Naive thymus-derived CD4-positive, alpha-beta T cell (primary cell): ENCODE results near the gene HIVEP3. TPM values are rescaled to one million over a fixed set of nuclear protein-coding genes. Genes with fewer than 3 reads are reported as not detected.
A peak's percentile ranks its signal among the peaks of the same experiment; 100 is the strongest.

Source experiments
- ATAC-seq: fragments of 150-1000 bp; cut with Tn5 transposase; 2 replicates; pipeline ENCODE4 v1.10.0; 2021; ENCODE audit warnings: mild to moderate bottlenecking, moderate library complexity
- CTCF ChIA-PET: fragments of 350-600 bp; sonication (Branson Sonifier 250); formaldehyde crosslinking; loops from one replicate; lab custom pipeline; 2021; ENCODE audit warnings: antibody characterized with exemption; lab: Charles Lee
- POLR2A ChIA-PET: fragments of 350-600 bp; sonication (Branson Sonifier 250); formaldehyde crosslinking; loops from one replicate; lab custom pipeline; 2021; ENCODE audit warnings: antibody characterized with exemption, inconsistent platforms; lab: Charles Lee
- DNase-seq, 9 donors: peaks; one replicate each; pipeline versions ENCODE4 v3.0.0 to v3.0.0-alpha.2; 2020 to 2022; ENCODE audit warnings: mixed read lengths in 1 of 9
- H3K27ac ChIP-seq: one replicate; pipeline ENCODE4 v1.7.0; 2013; ENCODE audit warnings: mild to moderate bottlenecking, low read depth, low read length, moderate library complexity
- H3K27me3 ChIP-seq, 2 donors: one replicate each; pipeline ENCODE4 v1.7.0; 2013; ENCODE audit warnings: low read length in 2 of 2, mild to moderate bottlenecking in 2 of 2, moderate library complexity in 2 of 2; ENCODE audit not compliant: control insufficient read depth in 2 of 2, insufficient read depth in 2 of 2
- H3K36me3 ChIP-seq, 3 experiments: 1 replicate in 2 of 3; 2 replicates in 1 of 3; pipeline ENCODE4 v1.7.0; 2013; ENCODE audit warnings: low read length in 3 of 3, mild to moderate bottlenecking in 3 of 3, moderate library complexity in 1 of 3; ENCODE audit not compliant: insufficient read depth in 3 of 3, control insufficient read depth in 2 of 3
- H3K4me1 ChIP-seq, 2 donors: one replicate each; pipeline ENCODE4 v1.7.0; 2013; ENCODE audit warnings: low read length in 2 of 2, mild to moderate bottlenecking in 2 of 2, moderate library complexity in 1 of 2; ENCODE audit not compliant: control insufficient read depth in 2 of 2, insufficient read depth in 2 of 2
- H3K4me3 ChIP-seq: 2 replicates; pipeline ENCODE4 v1.7.0; 2013; ENCODE audit warnings: mild to moderate bottlenecking, low read length
- H3K9me3 ChIP-seq, 3 experiments: 1 replicate in 2 of 3; 2 replicates in 1 of 3; pipeline ENCODE4 v1.7.0; 2013; ENCODE audit warnings: low read length in 3 of 3; ENCODE audit not compliant: control insufficient read depth in 2 of 3
- H3K27ac Mint-ChIP-seq, 9 donors: one replicate each; pipeline ENCODE4 v1.8.0; 2020 to 2022; ENCODE audit warnings: mixed read lengths in 9 of 9, mild to moderate bottlenecking in 8 of 9, moderate library complexity in 5 of 9, inconsistent platforms in 2 of 9
- H3K27me3 Mint-ChIP-seq, 5 donors: one replicate each; pipeline ENCODE4 v1.8.0; 2021 to 2022; ENCODE audit warnings: mixed read lengths in 5 of 5, mild to moderate bottlenecking in 1 of 5
- H3K36me3 Mint-ChIP-seq, 5 donors: one replicate each; pipeline ENCODE4 v1.8.0; 2020 to 2022; ENCODE audit warnings: mixed read lengths in 5 of 5, mild to moderate bottlenecking in 3 of 5, inconsistent platforms in 1 of 5
- H3K4me1 Mint-ChIP-seq, 7 donors: one replicate each; pipeline ENCODE4 v1.8.0; 2020 to 2022; ENCODE audit warnings: mixed read lengths in 7 of 7, mild to moderate bottlenecking in 3 of 7, inconsistent platforms in 1 of 7
- H3K4me3 Mint-ChIP-seq, 10 donors: one replicate each; pipeline ENCODE4 v1.8.0; 2020 to 2022; ENCODE audit warnings: mild to moderate bottlenecking in 10 of 10, mixed read lengths in 10 of 10, moderate library complexity in 6 of 10, inconsistent platforms in 2 of 10
- H3K9me3 Mint-ChIP-seq, 11 donors: one replicate each; pipeline ENCODE4 v1.8.0; 2020 to 2022; ENCODE audit warnings: mixed read lengths in 11 of 11, mild to moderate bottlenecking in 4 of 11, inconsistent platforms in 1 of 11, moderate library complexity in 1 of 11
- intact Hi-C, 2 donors: fragments of 100-400 bp; cut with micrococcal nuclease; formaldehyde crosslinking; loops; one replicate each; pipeline ENCODE4 v1.15.1; 2023
- polyA plus RNA-seq, 2 donors: library from polyadenylated mRNA; unstranded; fragments of 300-500 nt; fragmentation: Illumina TruSeq; gene quantifications; one replicate each; pipeline ENCODE4 v1.2.3, GENCODE V29; 2021
- total RNA-seq, 6 experiments: library from RNA in 5 of 6; stranded (reverse) in 5 of 6; gene quantifications; 1 replicate in 5 of 6; 2 replicates in 1 of 6; pipeline ENCODE4 v1.2.3 and lab custom pipeline; 2021 to 2026

The HIVEP3 gene
- total and polyA plus RNA-seq, 7 experiments from 2014 or later, result 4.3 to 19.1 (median 7.0) TPM

DNA sequence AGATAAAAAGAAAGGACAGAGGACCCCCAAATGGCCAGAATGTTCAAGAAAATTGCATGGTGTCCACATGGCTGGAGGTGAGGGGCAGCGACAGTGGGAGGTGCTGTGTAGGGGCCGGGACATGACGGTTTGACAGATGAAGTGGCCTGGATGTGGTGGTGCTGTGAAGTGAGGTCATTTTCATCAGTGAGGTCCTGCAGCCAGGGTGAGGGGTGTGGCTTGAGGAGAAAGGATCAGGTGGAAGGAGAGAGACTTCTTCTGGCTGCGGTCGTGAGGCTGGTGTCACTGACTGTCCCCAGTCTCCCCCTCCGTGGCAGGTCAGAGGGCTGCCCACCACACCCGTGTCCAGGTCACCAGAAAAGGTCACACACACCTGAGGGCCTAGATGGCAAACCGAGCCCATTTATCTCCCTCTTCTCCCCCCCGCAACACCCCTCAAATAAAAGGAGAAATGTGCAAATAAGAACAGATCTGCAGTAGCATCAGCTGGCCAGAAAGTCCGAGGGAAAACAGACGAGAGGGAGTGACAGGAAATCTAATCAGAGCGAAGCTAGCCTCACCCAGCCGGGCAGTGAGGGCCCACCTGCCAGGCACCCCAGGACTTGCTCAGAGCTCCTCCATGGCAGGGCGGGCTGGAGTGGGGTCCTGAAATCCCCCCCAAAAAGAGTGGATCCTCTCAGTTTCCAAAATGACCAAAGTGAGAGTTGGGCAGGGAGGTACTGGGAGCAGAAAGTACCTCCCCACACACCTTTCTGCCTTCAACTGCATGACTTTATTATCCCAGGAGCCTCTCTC lies 285.7 kb downstream of the HIVEP3 start:
- Mint-ChIP-seq H3K4me1 (peaks cover 23 to 54% (median 28%) of the 10 kb centered on the region in 7 donors), H3K27ac (peak overlapping the region in 1 of 9 donors; percentile 27), H3K9me3 (peaks cover 0 to 7% (median 0%) of the 10 kb centered on the region in 11 donors), H3K4me3 (no peak overlapping the region), H3K27me3 (no peaks in the 10 kb centered on the region), H3K36me3 (peaks cover 3 to 16% (median 10%) of the 10 kb centered on the region in 5 donors)
- Histone ChIP-seq H3K4me3 (no peak overlapping the region), H3K27me3 (no peaks in the 10 kb centered on the region), H3K36me3 (no peaks in the 10 kb centered on the region), H3K9me3 (no peaks in the 10 kb centered on the region), H3K27ac (no peak overlapping the region), H3K4me1 (no peaks in the 10 kb centered on the region)
- DNase-seq, result no peak
- POLR2A ChIA-PET, result no interaction called here
- ATAC-seq, result no peak
- intact Hi-C loops, result no loop called here
- CTCF ChIA-PET, result no interaction called here

DNA sequence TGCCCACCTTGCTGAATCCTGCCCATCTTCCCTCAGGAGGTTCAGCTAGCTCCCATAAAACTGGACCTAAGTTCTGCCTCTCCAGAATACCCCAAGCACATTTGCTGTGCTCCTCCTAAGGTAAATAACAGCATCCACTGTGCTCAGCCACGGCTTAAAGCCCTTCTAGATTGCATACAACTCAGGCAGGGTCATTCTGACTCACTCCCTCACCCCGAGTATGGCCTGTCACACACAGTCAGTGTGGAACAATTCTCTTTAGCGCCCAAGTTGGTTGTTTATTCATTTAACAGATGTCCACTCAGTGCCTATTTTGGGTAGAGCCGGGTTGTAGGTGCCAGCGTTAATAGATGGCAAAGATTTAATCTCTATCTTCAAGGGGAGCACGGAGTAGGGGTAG lies 286.8 kb downstream of the HIVEP3 start:
- H3K4me1 Mint-ChIP-seq, result peaks cover 15 to 47% (median 26%) of the 10 kb centered on the region in 7 donors
- no peaks in the 10 kb centered on the region for H3K9me3 ChIP-seq
- H3K27me3 Mint-ChIP-seq, result no peaks in the 10 kb centered on the region
- intact Hi-C loops, result no loop called here
- H3K4me3 Mint-ChIP-seq, result no peak overlapping the region
- no peaks in the 10 kb centered on the region for H3K36me3 ChIP-seq
- H3K27ac Mint-ChIP-seq, result peak overlapping the region in 1 of 9 donors; percentile 26
- no peak for DNase-seq
- peaks cover 0 to 7% (median 0%) of the 10 kb centered on the region in 11 donors for H3K9me3 Mint-ChIP-seq
- H3K27ac ChIP-seq, result no peak overlapping the region
- no peaks in the 10 kb centered on the region for H3K4me1 ChIP-seq
- H3K27me3 ChIP-seq, result no peaks in the 10 kb centered on the region
- no peak overlapping the region for H3K4me3 ChIP-seq
- H3K36me3 Mint-ChIP-seq, result peaks cover 3 to 18% (median 14%) of the 10 kb centered on the region in 5 donors
- POLR2A ChIA-PET, result no interaction called here
- CTCF ChIA-PET, result no interaction called here
- ATAC-seq, result no peak

DNA sequence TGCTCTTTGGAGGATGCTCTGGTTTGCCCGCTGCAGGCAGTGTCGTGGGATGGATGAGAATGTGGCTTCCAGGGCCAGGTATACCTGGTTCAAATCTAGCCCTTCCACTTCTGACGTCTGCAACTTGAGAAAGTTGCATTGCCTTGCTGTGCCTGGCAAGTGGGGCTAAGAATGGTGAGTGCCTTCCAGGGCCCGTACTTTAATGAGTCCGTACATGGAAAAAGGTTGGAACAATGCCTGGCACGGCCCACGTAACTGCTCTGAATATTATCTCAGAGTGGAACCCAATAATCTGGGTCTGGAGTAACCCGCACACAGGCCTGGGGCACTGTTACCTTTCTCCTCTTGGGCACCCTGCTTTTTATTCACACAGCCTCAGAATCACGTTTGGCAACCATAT lies 287.6 kb downstream of the HIVEP3 start:
- ATAC-seq (no peak), DNase-seq (no peak)
- no peak overlapping the region for H3K4me3 ChIP-seq
- no peaks in the 10 kb centered on the region for H3K36me3 ChIP-seq
- Mint-ChIP-seq H3K4me1 (peaks cover 15 to 50% (median 26%) of the 10 kb centered on the region in 7 donors), H3K27ac (peak overlapping the region in 1 of 9 donors; percentile 21), H3K36me3 (peaks cover 3 to 18% (median 14%) of the 10 kb centered on the region in 5 donors), H3K4me3 (no peak overlapping the region), H3K9me3 (peaks cover 0 to 7% (median 0%) of the 10 kb centered on the region in 11 donors), H3K27me3 (no peaks in the 10 kb centered on the region)
- H3K27me3 ChIP-seq, result no peaks in the 10 kb centered on the region
- intact Hi-C loops, result no loop called here
- CTCF ChIA-PET, result no interaction called here
- H3K27ac ChIP-seq, result no peak overlapping the region
- POLR2A ChIA-PET, result no interaction called here
- H3K9me3 ChIP-seq, result no peaks in the 10 kb centered on the region
- H3K4me1 ChIP-seq, result no peaks in the 10 kb centered on the region

DNA sequence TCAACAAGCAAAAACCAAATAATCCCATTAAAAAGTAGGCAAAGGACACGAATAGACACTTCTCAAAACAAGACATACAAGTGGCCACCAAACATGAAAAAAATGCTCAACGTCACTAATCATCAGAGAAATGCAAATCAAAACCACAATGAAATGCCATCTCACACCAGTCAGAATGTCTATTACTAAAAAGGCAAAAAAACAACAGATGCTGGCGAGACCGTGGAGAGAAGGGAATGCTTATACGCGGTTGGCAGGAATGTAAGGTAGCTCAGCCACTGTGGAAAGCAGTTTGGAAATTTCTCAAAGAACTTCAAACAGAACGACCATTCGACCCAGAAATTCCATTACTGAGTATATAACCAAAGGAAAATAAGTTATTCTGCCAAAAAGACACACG lies 289.2 kb downstream of the HIVEP3 start:
- DNase-seq, result no peak
- Histone ChIP-seq H3K36me3 (no peaks in the 10 kb centered on the region), H3K4me3 (no peak overlapping the region), H3K4me1 (no peaks in the 10 kb centered on the region), H3K27me3 (no peaks in the 10 kb centered on the region), H3K9me3 (no peaks in the 10 kb centered on the region), H3K27ac (no peak overlapping the region)
- peaks cover 13 to 46% (median 26%) of the 10 kb centered on the region in 7 donors for H3K4me1 Mint-ChIP-seq
- H3K27ac Mint-ChIP-seq, result no peak overlapping the region
- intact Hi-C loops, result no loop called here
- ATAC-seq, result no peak
- H3K27me3 Mint-ChIP-seq, result no peaks in the 10 kb centered on the region
- H3K36me3 Mint-ChIP-seq, result peaks cover 6 to 18% (median 14%) of the 10 kb centered on the region in 5 donors
- CTCF ChIA-PET, result no interaction called here
- H3K9me3 Mint-ChIP-seq, result peaks cover 0 to 7% (median 0%) of the 10 kb centered on the region in 11 donors
- H3K4me3 Mint-ChIP-seq, result no peak overlapping the region
- POLR2A ChIA-PET, result no interaction called here

DNA sequence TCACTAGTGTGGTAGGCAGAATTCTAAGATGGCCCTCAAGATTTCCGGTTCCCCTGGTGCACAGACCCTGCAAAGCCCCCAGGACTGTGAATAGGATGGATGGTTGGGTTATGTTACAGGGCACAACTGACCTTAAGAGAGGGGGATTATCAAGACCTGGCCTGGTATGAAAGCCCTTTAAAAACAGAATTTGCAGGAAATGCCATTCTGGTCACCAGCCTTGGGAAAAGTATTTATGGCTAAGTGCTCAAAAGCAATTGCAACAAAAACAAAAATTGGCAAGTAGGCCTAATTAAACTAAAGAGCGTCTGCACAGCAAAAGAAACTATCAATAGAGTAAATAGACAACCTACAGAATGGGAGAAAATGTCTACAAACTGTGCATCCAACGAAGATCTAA lies 289.6 kb downstream of the HIVEP3 start:
- no peak for ATAC-seq
- Histone ChIP-seq H3K27me3 (no peaks in the 10 kb centered on the region), H3K27ac (no peak overlapping the region), H3K4me1 (no peaks in the 10 kb centered on the region), H3K36me3 (no peaks in the 10 kb centered on the region), H3K9me3 (no peaks in the 10 kb centered on the region), H3K4me3 (no peak overlapping the region)
- peaks cover 10 to 45% (median 24%) of the 10 kb centered on the region in 7 donors for H3K4me1 Mint-ChIP-seq
- no peaks in the 10 kb centered on the region for H3K27me3 Mint-ChIP-seq
- peaks cover 0 to 7% (median 0%) of the 10 kb centered on the region in 11 donors for H3K9me3 Mint-ChIP-seq
- CTCF ChIA-PET, result no interaction called here
- intact Hi-C loops, result no loop called here
- POLR2A ChIA-PET, result no interaction called here
- H3K36me3 Mint-ChIP-seq, result peaks cover 6 to 18% (median 14%) of the 10 kb centered on the region in 5 donors
- no peak for DNase-seq
- no peak overlapping the region for H3K4me3 Mint-ChIP-seq
- H3K27ac Mint-ChIP-seq, result peak overlapping the region in 2 of 9 donors; percentile 12 to 26

DNA sequence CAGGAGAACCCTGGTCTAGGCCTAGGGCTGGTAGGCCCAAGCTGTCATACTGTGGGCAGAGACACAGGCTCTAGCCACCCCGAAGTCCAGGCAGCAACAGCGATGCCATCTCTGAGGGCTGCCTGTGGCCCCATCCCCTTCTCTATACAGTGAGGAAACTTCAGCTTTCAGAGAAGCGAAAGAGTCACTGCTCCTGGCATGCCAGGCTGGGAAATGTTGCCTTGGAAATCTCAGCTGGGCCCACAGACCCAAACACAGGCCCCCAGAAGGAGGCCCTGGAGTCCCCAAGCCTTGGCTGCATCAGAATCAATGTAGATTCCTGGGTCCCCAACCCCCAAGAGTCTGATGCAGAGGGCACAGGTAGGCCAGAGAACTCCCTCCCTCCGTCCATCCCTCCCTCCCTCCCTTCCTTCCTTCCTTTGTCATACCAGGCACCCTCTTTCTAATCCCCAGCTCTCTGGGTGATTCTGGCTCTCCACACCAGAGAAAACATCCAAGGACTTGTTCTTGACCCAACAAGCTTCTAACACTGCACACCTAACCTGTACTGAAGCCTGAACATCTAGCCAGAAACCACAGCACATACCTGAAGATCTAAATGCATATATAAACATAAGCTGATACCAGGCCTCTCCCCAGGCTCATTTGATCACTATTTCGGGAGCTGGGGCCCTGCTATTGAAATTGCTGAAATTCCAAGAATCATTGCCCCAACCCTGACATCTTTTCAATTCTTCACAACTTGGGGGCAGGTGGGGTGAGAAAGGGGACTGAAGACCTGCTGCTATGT lies 291.0 kb downstream of the HIVEP3 start:
- Mint-ChIP-seq H3K36me3 (peaks cover 6 to 18% (median 14%) of the 10 kb centered on the region in 5 donors), H3K27ac (peak overlapping the region in 3 of 9 donors; percentile 7 to 23 (median 19)), H3K9me3 (peaks cover 0 to 7% (median 0%) of the 10 kb centered on the region in 11 donors), H3K4me3 (no peak overlapping the region), H3K27me3 (no peaks in the 10 kb centered on the region), H3K4me1 (peaks cover 16 to 52% (median 27%) of the 10 kb centered on the region in 7 donors)
- Histone ChIP-seq H3K27ac (no peak overlapping the region), H3K27me3 (no peaks in the 10 kb centered on the region), H3K4me1 (peaks cover 9% of the 10 kb centered on the region in 2 donors), H3K4me3 (no peak overlapping the region), H3K9me3 (no peaks in the 10 kb centered on the region), H3K36me3 (no peaks in the 10 kb centered on the region)
- DNase-seq, result no peak
- intact Hi-C loops, result no loop called here
- POLR2A ChIA-PET, result no interaction called here
- no peak for ATAC-seq
- CTCF ChIA-PET, result no interaction called here
